Fibroblast of upper back skin (primary cell): ENCODE results near the gene SLC26A2.
"Not testable (repeated sequence)": the region's sequence is repeated elsewhere in the genome, so short reads cannot be mapped to it uniquely, and the experiment has no call there.

ENCODE experiments used
- DNase-seq: peaks from one replicate; pipeline ENCODE4 v3.0.0-alpha.2; 2013

Gene SLC26A2

DNA sequence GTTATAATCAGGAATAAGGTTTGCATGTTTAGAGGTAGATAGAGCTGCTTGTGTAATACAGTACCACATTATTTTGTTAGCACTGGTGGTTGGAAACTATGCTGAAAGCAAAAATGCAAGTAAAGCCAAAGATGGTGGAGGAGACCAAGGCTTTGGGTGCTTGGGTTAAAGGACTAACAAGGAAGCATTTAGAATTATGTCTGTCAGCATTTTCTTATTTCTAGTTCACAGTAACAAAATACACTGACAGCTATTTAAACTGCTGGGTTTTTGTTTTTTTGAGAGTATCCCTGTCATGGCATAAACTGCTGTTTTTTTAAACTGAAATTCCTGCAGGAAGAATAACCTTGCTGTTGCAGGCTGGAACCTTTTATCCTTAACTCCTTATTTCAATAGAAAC, 46.5 kb downstream of the SLC26A2 start:
- DNase-seq: no peak

DNA sequence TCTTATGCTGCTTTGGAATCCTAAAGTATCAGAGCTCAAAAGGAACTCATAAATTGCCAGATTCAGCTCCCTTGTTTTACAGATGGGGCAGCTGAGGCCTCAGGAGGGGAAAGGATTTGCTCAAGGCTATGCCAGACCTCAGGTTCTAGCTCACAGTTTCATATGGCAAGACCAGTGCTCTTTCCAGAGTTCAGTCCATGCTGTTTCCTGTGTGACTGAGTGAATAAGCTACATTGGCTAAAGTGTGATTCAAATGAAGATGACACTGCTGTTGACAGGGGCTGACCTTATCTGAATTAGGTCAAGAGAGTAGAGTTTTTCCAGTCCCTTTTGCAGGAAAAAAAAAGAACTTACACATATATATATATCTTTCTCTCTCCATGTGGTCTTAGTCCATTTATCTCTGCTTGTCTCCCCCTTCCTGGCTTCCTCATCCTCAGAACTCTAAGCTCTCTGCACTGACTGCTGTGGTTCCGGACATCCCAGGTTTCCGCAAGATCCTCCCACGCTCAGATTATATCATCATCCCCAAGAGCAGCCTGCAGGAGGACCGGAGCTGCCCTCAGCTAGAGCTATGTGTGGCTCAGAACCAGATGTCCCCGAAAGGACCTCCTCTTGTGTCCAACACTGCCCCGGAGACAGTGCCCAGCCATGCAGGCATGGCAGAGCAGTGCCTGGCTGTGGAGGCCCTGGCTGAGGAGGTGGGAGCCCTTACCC, 49.3 kb downstream of the SLC26A2 start:
- DNase-seq: no peak

- DNase-seq: no peak
These were observed 53.4 kb downstream of the SLC26A2 start for GRCh38 chr5:150013931-150014330.

DNA sequence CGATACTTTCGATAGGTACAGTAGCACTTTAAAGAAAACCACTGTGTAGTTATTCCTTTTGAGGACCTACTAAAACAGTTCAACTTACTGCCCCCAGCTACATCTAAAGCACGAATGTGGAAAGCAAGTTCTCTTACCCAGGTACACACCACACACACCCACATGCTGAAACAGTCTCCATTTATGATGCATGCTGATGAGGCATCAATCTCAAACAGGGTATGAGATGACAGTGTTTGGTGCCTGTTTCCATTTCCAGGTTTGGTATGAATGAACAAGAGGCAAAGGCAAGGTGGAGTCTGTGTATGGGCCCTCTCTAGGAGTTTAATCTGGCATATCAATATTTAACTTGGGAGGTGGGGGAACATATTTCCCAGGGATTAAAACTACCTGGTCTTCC, 53.9 kb downstream of the SLC26A2 start:
- DNase-seq: no peak

- no peak for DNase-seq
These were observed 54.9 kb downstream of the SLC26A2 start for GRCh38 chr5:150015415-150015814.

DNA sequence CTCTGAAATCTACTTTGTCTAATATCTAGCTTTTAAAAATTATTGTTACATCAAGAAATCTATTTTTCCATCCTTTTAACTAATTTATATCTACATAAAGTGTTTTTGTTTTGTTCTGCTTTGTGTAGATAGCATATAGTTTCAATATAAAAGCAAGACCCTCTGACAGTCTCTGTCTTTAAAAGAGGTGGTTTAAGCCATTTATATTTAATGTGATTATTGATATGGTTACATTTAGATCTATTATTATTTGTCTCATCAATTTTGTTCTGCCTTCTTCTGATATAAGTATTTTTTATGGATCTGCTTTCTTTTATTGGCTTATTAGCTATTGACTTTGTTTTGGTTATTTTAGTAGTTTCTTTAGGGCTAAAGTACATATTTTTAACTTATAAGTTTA, 56.0 kb downstream of the SLC26A2 start:
- no peak for DNase-seq

DNA sequence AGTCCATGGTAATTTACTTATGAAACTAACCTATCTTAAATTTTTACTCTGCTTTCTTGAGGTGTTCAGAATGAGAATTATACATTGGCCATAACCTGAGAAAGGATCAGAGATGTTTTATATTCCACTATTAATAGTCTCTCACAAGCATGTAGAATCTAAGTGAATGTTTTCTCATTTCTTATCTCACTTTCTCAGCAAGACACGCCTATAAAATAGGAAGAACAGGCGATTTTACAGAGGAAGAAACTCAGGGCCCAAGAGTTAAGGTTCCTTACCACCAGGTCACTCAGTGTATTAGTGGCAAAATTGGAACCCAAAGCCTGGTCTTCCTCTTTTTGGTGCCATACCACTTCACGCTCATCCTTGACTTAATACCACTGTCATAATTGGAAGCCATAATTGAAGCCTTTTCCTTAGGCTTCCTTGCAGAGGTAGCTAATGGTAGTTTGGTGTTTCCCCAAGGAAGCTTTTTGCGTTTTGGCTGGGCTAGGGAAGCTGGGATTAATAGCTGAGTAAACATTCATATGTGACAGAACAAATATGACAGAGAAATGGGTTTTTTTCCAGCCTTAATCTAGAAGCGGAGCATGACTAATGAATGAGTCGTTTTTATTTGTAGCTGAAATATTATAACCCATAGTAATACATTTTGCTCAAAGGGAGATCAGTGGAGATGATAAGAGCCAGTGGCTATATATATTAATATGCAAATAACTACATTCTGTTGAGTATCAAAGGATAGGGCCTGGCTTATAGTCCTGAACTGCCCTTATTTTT, 56.9 kb downstream of the SLC26A2 start:
- peak; percentile 37 for DNase-seq

GRCh38 chr5:150020249-150020648, 59.7 kb downstream of the SLC26A2 start:
- DNase-seq: no peak

DNA sequence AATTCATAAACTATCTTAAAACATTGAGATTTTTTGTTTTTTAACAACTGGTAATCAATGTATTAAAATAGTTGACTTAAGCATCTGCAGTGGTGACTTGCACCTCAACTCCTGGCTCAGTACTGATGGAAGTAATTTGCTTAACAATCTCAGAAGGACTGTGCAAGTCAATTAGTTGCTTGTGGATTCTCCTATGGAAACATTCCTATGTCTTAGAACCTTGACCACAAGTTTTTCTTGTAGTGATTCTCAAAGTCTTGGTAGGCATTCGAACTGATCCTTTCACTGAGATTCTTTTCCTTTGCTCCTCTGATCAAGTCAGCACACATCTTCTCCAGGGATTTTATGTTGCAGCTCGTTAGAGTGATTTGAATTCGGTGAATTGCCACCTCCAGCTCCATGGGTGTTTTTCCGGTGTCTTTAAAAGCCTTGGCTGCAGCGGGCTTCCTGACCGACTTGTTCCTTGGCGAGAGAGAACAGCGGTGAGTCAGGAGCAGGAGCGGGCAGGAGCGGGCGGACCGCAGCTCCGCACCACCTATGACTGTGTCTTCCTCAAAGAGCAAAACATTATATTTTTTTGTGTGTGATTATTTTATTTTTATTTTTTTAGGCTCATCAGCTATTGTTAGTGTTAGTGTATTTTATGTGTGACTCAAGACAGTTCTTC, 61.1 kb downstream of the SLC26A2 start:
- DNase-seq: peak; percentile 39

- peak; percentile 87 for DNase-seq
These were observed 61.6 kb downstream of the SLC26A2 start for GRCh38 chr5:150022158-150022531.

- no peak for DNase-seq
These were observed 62.1 kb downstream of the SLC26A2 start for GRCh38 chr5:150022681-150023080.

DNA sequence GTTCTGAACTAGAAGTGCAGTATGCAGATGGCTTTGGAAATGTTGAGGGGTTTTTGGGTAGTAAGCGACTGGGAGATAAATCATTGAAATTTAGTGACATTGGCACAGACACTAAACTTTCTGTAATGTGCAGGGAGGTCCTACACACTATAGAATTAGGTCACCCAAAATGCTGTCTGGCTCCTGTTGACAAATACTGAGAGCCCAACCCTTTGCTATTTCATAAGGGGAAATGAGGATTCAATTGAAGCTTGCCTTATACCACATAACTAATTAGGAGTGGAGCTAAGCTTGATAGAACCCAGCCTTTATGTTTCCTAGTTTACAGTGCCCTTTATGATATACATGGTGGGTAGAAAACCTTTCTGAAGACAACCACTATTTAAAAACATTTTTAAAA, 62.6 kb downstream of the SLC26A2 start:
- DNase-seq: no peak

- DNase-seq: no peak
These were observed 63.9 kb downstream of the SLC26A2 start for GRCh38 chr5:150024346-150024984.

- DNase-seq: no peak
These were observed 66.2 kb downstream of the SLC26A2 start for GRCh38 chr5:150026682-150027172.

DNA sequence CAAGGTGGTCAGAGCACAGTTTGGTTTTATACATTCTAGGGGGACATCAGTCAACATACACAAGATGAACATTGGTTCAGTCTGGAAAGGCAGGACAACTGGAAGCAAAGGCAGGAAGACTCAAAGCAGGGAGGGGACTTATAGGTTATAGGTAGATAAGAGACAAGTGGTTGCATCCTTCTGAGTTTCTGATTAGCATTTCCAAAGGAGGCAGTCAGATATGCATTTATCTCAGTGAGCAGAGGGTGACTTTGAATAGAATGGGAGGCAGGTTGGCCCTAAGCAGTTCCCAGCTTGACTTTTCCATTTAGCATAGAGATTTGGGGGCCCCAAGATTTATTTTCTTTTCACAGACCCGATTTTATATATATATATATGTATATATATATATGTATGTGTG, 67.5 kb downstream of the SLC26A2 start:
- not testable (repeated sequence) for DNase-seq

- no peak for DNase-seq
These were observed 72.8 kb downstream of the SLC26A2 start for GRCh38 chr5:150033334-150033733.

GRCh38 chr5:150034662-150035061, 74.1 kb downstream of the SLC26A2 start:
- peak; percentile 94 for DNase-seq

- DNase-seq: no peak
These were observed 74.8 kb downstream of the SLC26A2 start for GRCh38 chr5:150035139-150035895.

- DNase-seq: peak; percentile 99
These were observed 76.0 kb downstream of the SLC26A2 start for GRCh38 chr5:150036513-150036912.
